NB4 (cell line): ENCODE data around the gene BMPER.

ENCODE experiments used
- DNase-seq: peaks from one replicate; pipeline ENCODE4 v3.0.0; 2010; ENCODE audit warnings: low read depth
- H3K4me3 ChIP-seq: one replicate; pipeline ENCODE4 v1.5.1; 2011; ENCODE audit warnings: mild to moderate bottlenecking, low read depth, low read length, moderate library complexity
- CTCF ChIP-seq: IDR thresholded peaks from one replicate; pipeline ENCODE4 v1.5.1; 2012; ENCODE audit warnings: low read depth, low read length
- MYC ChIP-seq: IDR thresholded peaks from 2 replicates; pipeline ENCODE4 v1.6.1; 2011; ENCODE audit warnings: low read depth, low read length
- POLR2A ChIP-seq: IDR thresholded peaks from 2 replicates; pipeline ENCODE4 v1.6.1; 2011; ENCODE audit warnings: mild to moderate bottlenecking; ENCODE audit not compliant: insufficient read length; ENCODE audit errors: extremely low read depth
- TF ChIP-seq, protein P1 (sequence below): IDR thresholded peaks from 2 replicates; pipeline ENCODE4 v1.6.1; 2011; ENCODE audit warnings: low read depth, low read length

Gene BMPER

GRCh38 chr7:34075523-34076370 lies 170.4 kb downstream of the BMPER start:
- TF ChIP-seq, protein P1, sequence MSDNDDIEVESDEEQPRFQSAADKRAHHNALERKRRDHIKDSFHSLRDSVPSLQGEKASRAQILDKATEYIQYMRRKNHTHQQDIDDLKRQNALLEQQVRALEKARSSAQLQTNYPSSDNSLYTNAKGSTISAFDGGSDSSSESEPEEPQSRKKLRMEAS, result no peak
- no peak for TF ChIP-seq CTCF
- no peak for TF ChIP-seq POLR2A
- TF ChIP-seq MYC, result no peak
- H3K4me3 ChIP-seq, result no peak overlapping the region
- no peak for DNase-seq

GRCh38 chr7:34077168-34077567 lies 171.8 kb downstream of the BMPER start:
- TF ChIP-seq CTCF, result no peak
- TF ChIP-seq, protein P1, result no peak
- TF ChIP-seq MYC, result no peak
- TF ChIP-seq POLR2A, result no peak
- H3K4me3 ChIP-seq, result no peak overlapping the region
- DNase-seq, result no peak

GRCh38 chr7:34078864-34079263 lies 173.5 kb downstream of the BMPER start:
- DNase-seq, result no peak
- no peak overlapping the region for H3K4me3 ChIP-seq
- TF ChIP-seq MYC (no peak), POLR2A (no peak), CTCF (no peak)
- TF ChIP-seq, protein P1, result no peak

GRCh38 chr7:34080513-34080912 lies 175.2 kb downstream of the BMPER start:
- no peak overlapping the region for H3K4me3 ChIP-seq
- no peak for DNase-seq
- TF ChIP-seq CTCF, result no peak
- TF ChIP-seq, protein P1, result no peak
- no peak for TF ChIP-seq MYC
- no peak for TF ChIP-seq POLR2A

DNA sequence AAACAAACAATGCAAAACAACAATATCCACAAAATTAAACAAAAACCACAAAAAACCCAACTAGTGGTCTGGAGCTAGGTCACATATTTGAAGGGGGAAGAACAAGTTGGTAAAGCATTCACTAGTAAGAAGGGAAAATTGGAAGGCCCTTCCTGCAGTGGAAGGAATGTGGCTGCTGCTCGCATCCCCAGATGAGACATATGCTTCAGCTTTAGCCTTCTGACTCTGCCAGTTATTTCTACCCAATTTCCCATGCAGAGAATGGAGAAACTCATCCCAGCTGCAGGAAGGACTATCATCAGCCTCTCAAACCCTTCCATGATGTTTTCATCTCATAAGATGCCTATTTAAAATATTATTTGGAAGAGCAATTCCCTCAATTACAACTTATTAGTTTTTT lies 176.6 kb downstream of the BMPER start:
- no peak overlapping the region for H3K4me3 ChIP-seq
- no peak for DNase-seq
- TF ChIP-seq, protein P1, result no peak
- no peak for TF ChIP-seq POLR2A
- TF ChIP-seq CTCF, result no peak
